Panc1 (cell line): ENCODE measurements around the gene GRM1. TPM values are rescaled to one million over a fixed set of nuclear protein-coding genes. Genes with fewer than 3 reads are reported as not detected.

Experiments used
- ATAC-seq: fragments of 200-7000 bp; cut with Tn5 transposase; 2 replicates; pipeline ENCODE4 v1.9.1; 2020; ENCODE audit warnings: mild to moderate bottlenecking, moderate library complexity
- BruUV-seq: library from RNA; stranded (reverse); fragments of 400-500 nt; replicated peaks from 2 replicates; lab custom pipeline; 2021; lab: Mats Ljungman, UMichigan
- CTCF ChIA-PET: fragments of 300-600 bp; sonication (Branson Sonifier 250); formaldehyde crosslinking; loops from one replicate; lab custom pipeline; 2022; ENCODE audit warnings: antibody characterized with exemption; lab: Charles Lee
- POLR2A ChIA-PET: fragments of 300-600 bp; sonication (Branson Sonifier 250); formaldehyde crosslinking; loops from one replicate; lab custom pipeline; 2022; ENCODE audit warnings: antibody characterized with exemption; lab: Charles Lee
- DNase-seq: peaks from one replicate; pipeline ENCODE4 v3.0.0-alpha.2; 2010; ENCODE audit warnings: low read depth, low spot score
- H3K27ac ChIP-seq: 2 replicates; pipeline ENCODE4 v1.5.1; 2011; ENCODE audit warnings: mild to moderate bottlenecking, low read length, inconsistent platforms
- H3K27me3 ChIP-seq: fragments of 200-500 bp; sonication (Bioruptor generic); 2 replicates; pipeline ENCODE4 v1.6.0; 2014; ENCODE audit warnings: low read length, inconsistent platforms; ENCODE audit not compliant: control insufficient read depth, insufficient read depth
- H3K36me3 ChIP-seq: fragments of 200-500 bp; sonication (Bioruptor generic); 2 replicates; pipeline ENCODE4 v1.5.1; 2014; ENCODE audit warnings: inconsistent platforms, mild to moderate bottlenecking, low read length, moderate library complexity; ENCODE audit not compliant: control insufficient read depth, insufficient read depth
- H3K4me1 ChIP-seq: 2 replicates; pipeline ENCODE4 v1.5.1; 2011; ENCODE audit warnings: inconsistent platforms, mild to moderate bottlenecking, low read length, moderate library complexity; ENCODE audit not compliant: control insufficient read depth, insufficient read depth
- H3K4me3 ChIP-seq, 2 experiments: 2 replicates each; pipeline ENCODE4 v1.5.1; 2011 to 2012; ENCODE audit warnings: low read depth in 2 of 2, low read length in 2 of 2, mild to moderate bottlenecking in 2 of 2, inconsistent platforms in 1 of 2, moderate library complexity in 1 of 2
- H3K9me3 ChIP-seq: fragments of 200-500 bp; sonication (Bioruptor generic); 2 replicates; pipeline ENCODE4 v1.5.1; 2014; ENCODE audit warnings: low read depth, mild to moderate bottlenecking, inconsistent platforms, low read length, moderate library complexity; ENCODE audit not compliant: control insufficient read depth, insufficient read depth
- POLR2AphosphoS5 ChIP-seq: IDR thresholded peaks from 2 replicates; pipeline ENCODE4 v1.6.1; 2012; ENCODE audit warnings: mild to moderate bottlenecking, low read depth, low read length, moderate library complexity
- SIN3A ChIP-seq: IDR thresholded peaks from 2 replicates; pipeline ENCODE4 v1.6.1; 2012; ENCODE audit warnings: low read depth, mild to moderate bottlenecking, low read length, moderate library complexity, borderline replicate concordance; ENCODE audit not compliant: insufficient read depth
- TCF7L2 ChIP-seq: IDR thresholded peaks from 2 replicates; pipeline ENCODE4 v1.6.1; 2011; ENCODE audit warnings: mild to moderate bottlenecking, low read depth, low read length, inconsistent platforms
- in situ Hi-C: cut with HindIII; loops from 2 replicates; pipeline ENCODE4 v1.10.0; 2016; ENCODE audit warnings: low sequenced_read_pairs, low pct_unique_long_range_greater_than_20kb
- intact Hi-C: fragments of 100-400 bp; cut with micrococcal nuclease; formaldehyde crosslinking; loops from one replicate; pipeline ENCODE4 v1.10.0; 2022; ENCODE audit not compliant: unreplicated experiment
- total RNA-seq: library from RNA; stranded (reverse); gene quantifications from one replicate; pipeline ENCODE4 v1.2.1, GENCODE V29; 2021; ENCODE audit not compliant: unreplicated experiment
- TF ChIP-seq, protein P1 (sequence below): fragments of 450-650 bp; IDR thresholded peaks from 2 replicates; pipeline ENCODE4 v1.5.1; 2017; ENCODE audit warnings: mild to moderate bottlenecking
- TF ChIP-seq, protein P2 (sequence below), 2 experiments: IDR thresholded peaks; 2 replicates each; pipeline ENCODE4 v1.6.1; 2011 to 2012; ENCODE audit warnings: low read depth in 2 of 2, control low read depth in 1 of 2, low read length in 1 of 2, mild to moderate bottlenecking in 1 of 2, moderate library complexity in 1 of 2; ENCODE audit not compliant: insufficient read depth in 1 of 2

Gene GRM1
- total RNA-seq, 1 experiment from 2014 or later, result not detected

DNA sequence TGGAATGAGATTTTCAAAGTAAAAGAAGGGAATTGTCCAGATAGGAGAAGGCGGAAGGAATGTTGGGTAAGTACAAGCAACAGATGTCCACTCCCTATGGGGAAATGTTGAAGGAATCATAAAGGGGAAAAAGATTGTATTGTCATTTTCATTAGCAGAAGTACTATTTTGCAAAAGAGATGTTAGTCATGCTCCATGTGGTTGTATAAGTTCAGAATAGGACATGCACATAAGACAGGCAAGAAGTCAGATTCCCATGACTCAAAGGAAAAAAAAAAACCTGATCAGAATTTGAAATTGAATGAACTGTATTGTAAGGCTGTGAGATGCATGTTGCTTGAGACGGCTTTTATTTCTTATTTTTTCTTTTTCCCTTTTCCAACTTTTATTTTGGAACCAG lies 36.8 kb downstream of the GRM1 start:
- CTCF ChIA-PET, result no interaction called here
- Histone ChIP-seq H3K4me3 (no peak overlapping the region), H3K9me3 (no peaks in the 10 kb centered on the region), H3K4me1 (no peaks in the 10 kb centered on the region), H3K27me3 (no peaks in the 10 kb centered on the region), H3K27ac (no peak overlapping the region), H3K36me3 (no peaks in the 10 kb centered on the region)
- ATAC-seq, result no peak
- intact Hi-C loops, result no loop called here
- no peak for DNase-seq
- POLR2A ChIA-PET, result no interaction called here
- in situ Hi-C loops, result no loop called here
- TF ChIP-seq SIN3A (no peak), TCF7L2 (no peak), POLR2AphosphoS5 (no peak)
- TF ChIP-seq, protein P1, sequence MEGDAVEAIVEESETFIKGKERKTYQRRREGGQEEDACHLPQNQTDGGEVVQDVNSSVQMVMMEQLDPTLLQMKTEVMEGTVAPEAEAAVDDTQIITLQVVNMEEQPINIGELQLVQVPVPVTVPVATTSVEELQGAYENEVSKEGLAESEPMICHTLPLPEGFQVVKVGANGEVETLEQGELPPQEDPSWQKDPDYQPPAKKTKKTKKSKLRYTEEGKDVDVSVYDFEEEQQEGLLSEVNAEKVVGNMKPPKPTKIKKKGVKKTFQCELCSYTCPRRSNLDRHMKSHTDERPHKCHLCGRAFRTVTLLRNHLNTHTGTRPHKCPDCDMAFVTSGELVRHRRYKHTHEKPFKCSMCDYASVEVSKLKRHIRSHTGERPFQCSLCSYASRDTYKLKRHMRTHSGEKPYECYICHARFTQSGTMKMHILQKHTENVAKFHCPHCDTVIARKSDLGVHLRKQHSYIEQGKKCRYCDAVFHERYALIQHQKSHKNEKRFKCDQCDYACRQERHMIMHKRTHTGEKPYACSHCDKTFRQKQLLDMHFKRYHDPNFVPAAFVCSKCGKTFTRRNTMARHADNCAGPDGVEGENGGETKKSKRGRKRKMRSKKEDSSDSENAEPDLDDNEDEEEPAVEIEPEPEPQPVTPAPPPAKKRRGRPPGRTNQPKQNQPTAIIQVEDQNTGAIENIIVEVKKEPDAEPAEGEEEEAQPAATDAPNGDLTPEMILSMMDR, result no peak
- TF ChIP-seq, protein P2, sequence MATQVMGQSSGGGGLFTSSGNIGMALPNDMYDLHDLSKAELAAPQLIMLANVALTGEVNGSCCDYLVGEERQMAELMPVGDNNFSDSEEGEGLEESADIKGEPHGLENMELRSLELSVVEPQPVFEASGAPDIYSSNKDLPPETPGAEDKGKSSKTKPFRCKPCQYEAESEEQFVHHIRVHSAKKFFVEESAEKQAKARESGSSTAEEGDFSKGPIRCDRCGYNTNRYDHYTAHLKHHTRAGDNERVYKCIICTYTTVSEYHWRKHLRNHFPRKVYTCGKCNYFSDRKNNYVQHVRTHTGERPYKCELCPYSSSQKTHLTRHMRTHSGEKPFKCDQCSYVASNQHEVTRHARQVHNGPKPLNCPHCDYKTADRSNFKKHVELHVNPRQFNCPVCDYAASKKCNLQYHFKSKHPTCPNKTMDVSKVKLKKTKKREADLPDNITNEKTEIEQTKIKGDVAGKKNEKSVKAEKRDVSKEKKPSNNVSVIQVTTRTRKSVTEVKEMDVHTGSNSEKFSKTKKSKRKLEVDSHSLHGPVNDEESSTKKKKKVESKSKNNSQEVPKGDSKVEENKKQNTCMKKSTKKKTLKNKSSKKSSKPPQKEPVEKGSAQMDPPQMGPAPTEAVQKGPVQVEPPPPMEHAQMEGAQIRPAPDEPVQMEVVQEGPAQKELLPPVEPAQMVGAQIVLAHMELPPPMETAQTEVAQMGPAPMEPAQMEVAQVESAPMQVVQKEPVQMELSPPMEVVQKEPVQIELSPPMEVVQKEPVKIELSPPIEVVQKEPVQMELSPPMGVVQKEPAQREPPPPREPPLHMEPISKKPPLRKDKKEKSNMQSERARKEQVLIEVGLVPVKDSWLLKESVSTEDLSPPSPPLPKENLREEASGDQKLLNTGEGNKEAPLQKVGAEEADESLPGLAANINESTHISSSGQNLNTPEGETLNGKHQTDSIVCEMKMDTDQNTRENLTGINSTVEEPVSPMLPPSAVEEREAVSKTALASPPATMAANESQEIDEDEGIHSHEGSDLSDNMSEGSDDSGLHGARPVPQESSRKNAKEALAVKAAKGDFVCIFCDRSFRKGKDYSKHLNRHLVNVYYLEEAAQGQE (IDR thresholded peaks at IDR 0.05; ENCODE audit: insufficient read depth in 1 of 2, low read depth in 2 of 2, low read length in 1 of 2), result no peak
- no TSS peak for BruUV-seq

DNA sequence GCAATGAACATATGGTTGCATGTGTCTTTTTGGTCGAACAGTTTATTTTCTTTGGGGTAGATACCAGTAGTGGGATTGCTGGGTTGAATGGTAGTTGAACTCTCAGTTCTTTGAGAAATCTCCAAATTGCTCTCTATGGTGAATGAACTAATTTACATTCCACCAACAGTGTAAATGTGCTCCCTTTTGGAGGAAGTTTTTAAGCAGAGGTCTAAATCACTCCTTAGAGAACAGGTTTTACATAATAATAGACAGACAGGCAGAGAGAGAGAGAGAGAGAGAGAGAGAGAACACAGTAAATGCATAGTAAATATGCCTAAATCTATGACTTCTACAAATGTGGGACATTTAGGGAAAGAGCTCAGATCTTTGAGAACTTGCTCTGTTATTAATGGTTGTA lies 37.6 kb downstream of the GRM1 start:
- no peak for ATAC-seq
- no peak overlapping the region for H3K27ac ChIP-seq
- no peak overlapping the region for H3K4me3 ChIP-seq
- no TSS peak for BruUV-seq
- in situ Hi-C loops, result no loop called here
- POLR2A ChIA-PET, result no interaction called here
- intact Hi-C loops, result no loop called here
- H3K9me3 ChIP-seq, result no peaks in the 10 kb centered on the region
- DNase-seq, result no peak
- H3K36me3 ChIP-seq, result no peaks in the 10 kb centered on the region
- H3K4me1 ChIP-seq, result no peaks in the 10 kb centered on the region
- H3K27me3 ChIP-seq, result no peaks in the 10 kb centered on the region
- CTCF ChIA-PET, result no interaction called here
- TF ChIP-seq POLR2AphosphoS5, result no peak
- TF ChIP-seq TCF7L2, result no peak
- no peak for TF ChIP-seq SIN3A
- TF ChIP-seq, protein P2 (IDR thresholded peaks at IDR 0.05; ENCODE audit: insufficient read depth in 1 of 2, low read depth in 2 of 2, low read length in 1 of 2), result no peak
- TF ChIP-seq, protein P1, result no peak
